Endodermal cell (in vitro differentiated cells): ENCODE measurements around the gene ORC6. TPM values are rescaled to one million over a fixed set of nuclear protein-coding genes. Genes with fewer than 3 reads are reported as not detected.

ENCODE experiments used
- DNase-seq: peaks from one replicate; pipeline ENCODE4 v3.0.0-alpha.2; 2017
- H3K27ac ChIP-seq: 2 replicates; pipeline ENCODE4 v1.5.1; 2013; ENCODE audit warnings: mild to moderate bottlenecking, low read depth, low read length, moderate library complexity
- H3K27me3 ChIP-seq: 2 replicates; pipeline ENCODE4 v1.6.1; 2013; ENCODE audit warnings: mild to moderate bottlenecking, low read length, moderate library complexity; ENCODE audit not compliant: insufficient read depth, control insufficient read depth, poor library complexity, severe bottlenecking
- H3K36me3 ChIP-seq: 2 replicates; pipeline ENCODE4 v1.7.0; 2013; ENCODE audit warnings: mild to moderate bottlenecking, low read length, moderate library complexity; ENCODE audit not compliant: control insufficient read depth, insufficient read depth
- H3K4me1 ChIP-seq: one replicate; pipeline ENCODE4 v1.7.0; 2013; ENCODE audit warnings: low read length; ENCODE audit not compliant: control insufficient read depth, insufficient read depth
- H3K4me3 ChIP-seq: 2 replicates; pipeline ENCODE4 v1.5.1; 2013; ENCODE audit warnings: mild to moderate bottlenecking, low read length, moderate library complexity
- H3K9ac ChIP-seq: 2 replicates; pipeline ENCODE4 v1.6.1; 2013; ENCODE audit warnings: mild to moderate bottlenecking, low read length, moderate library complexity; ENCODE audit not compliant: poor library complexity, severe bottlenecking; ENCODE audit errors: extremely low read depth
- H3K9me3 ChIP-seq: 2 replicates; pipeline ENCODE4 v1.6.1; 2013; ENCODE audit warnings: mild to moderate bottlenecking, low read length, moderate library complexity; ENCODE audit not compliant: control insufficient read depth
- H3K27ac Mint-ChIP-seq: 2 replicates; pipeline ENCODE4 v1.8.0; 2020; ENCODE audit warnings: mixed read lengths
- H3K27me3 Mint-ChIP-seq: 2 replicates; pipeline ENCODE4 v1.8.0; 2021; ENCODE audit warnings: mild to moderate bottlenecking, mixed read lengths; ENCODE audit not compliant: insufficient read depth
- H3K36me3 Mint-ChIP-seq: 2 replicates; pipeline ENCODE4 v1.8.0; 2020; ENCODE audit warnings: low read depth, mixed read lengths
- H3K4me1 Mint-ChIP-seq: 2 replicates; pipeline ENCODE4 v1.8.0; 2020; ENCODE audit warnings: mixed read lengths
- H3K4me3 Mint-ChIP-seq: 2 replicates; pipeline ENCODE4 v1.8.0; 2020; ENCODE audit warnings: mild to moderate bottlenecking, moderate library complexity, mixed read lengths
- H3K9me3 Mint-ChIP-seq: 2 replicates; pipeline ENCODE4 v1.8.0; 2020; ENCODE audit warnings: mild to moderate bottlenecking, mixed read lengths
- CTCF ChIP-seq: fragments of 200-600 bp; sonication (generic); conservative IDR thresholded peaks from 2 replicates; pipeline ENCODE4 v1.5.0; 2021; ENCODE audit warnings: antibody characterized with exemption, mild to moderate bottlenecking
- WGBS, 2 experiments: methylation state at CpG; one replicate each; pipeline versions ENCODE4 v1.1.5 to v1.1.7; 2013; ENCODE audit warnings: missing lambda C conversion rate in 2 of 2, mixed read lengths in 1 of 2; ENCODE audit not compliant: insufficient coverage in 1 of 2, insufficient read length in 1 of 2; 5-methylcytosine and 5-hydroxymethylcytosine counted together
- total RNA-seq, 2 donors: library from RNA; stranded (reverse); fragmentation: NEBNext Ultra II Directional in 1 of 2; extraction: Animal tissue kit (Norgen Biotek cat#: 25700) in 1 of 2; gene quantifications; 2 replicates in 1 of 2; 3 replicates in 1 of 2; pipeline ENCODE4 v1.2.1, GENCODE V29; 2021

The ORC6 gene
- total RNA-seq, 2 donors from 2014 or later: 94.9 to 128 TPM

- Mint-ChIP-seq H3K27me3 (peaks cover 7% of the 10 kb centered on the region), H3K4me1 (peaks cover 17% of the 10 kb centered on the region), H3K4me3 (no peak overlapping the region), H3K36me3 (no peaks in the 10 kb centered on the region), H3K9me3 (peaks cover 18% of the 10 kb centered on the region), H3K27ac (no peak overlapping the region)
- no peak for TF ChIP-seq CTCF
- WGBS, 2 experiments: 94 to 95% methylated on average over 19 to 27 of the region's 27 CpGs
- no peaks in the 10 kb centered on the region for H3K27me3 ChIP-seq
- peaks cover 5% of the 10 kb centered on the region for H3K9me3 ChIP-seq
- peaks cover 3% of the 10 kb centered on the region for H3K36me3 ChIP-seq
- DNase-seq: no peak
- no peak overlapping the region for H3K27ac ChIP-seq
- H3K4me1 ChIP-seq: no peaks in the 10 kb centered on the region
- H3K4me3 ChIP-seq: no peak overlapping the region
- H3K9ac ChIP-seq: no peak overlapping the region
These were observed 39.7 kb upstream of the ORC6 start for GRCh38 chr16:46649588-46650253.

- Histone ChIP-seq H3K9me3 (peaks cover 5% of the 10 kb centered on the region), H3K27me3 (no peaks in the 10 kb centered on the region), H3K27ac (no peak overlapping the region), H3K4me3 (no peak overlapping the region), H3K4me1 (no peaks in the 10 kb centered on the region), H3K36me3 (peaks cover 4% of the 10 kb centered on the region), H3K9ac (no peak overlapping the region)
- Mint-ChIP-seq H3K27ac (no peak overlapping the region), H3K36me3 (peaks cover 4% of the 10 kb centered on the region), H3K27me3 (peaks cover 3% of the 10 kb centered on the region), H3K4me3 (no peak overlapping the region), H3K9me3 (peaks cover 13% of the 10 kb centered on the region), H3K4me1 (peaks cover 21% of the 10 kb centered on the region)
- 94 to 100% methylated on average over 1 to 5 of the region's 5 CpGs for WGBS, 2 experiments
- TF ChIP-seq CTCF: no peak
- DNase-seq: no peak
These were observed 39.2 kb upstream of the ORC6 start for GRCh38 chr16:46650254-46650623.

GRCh38 chr16:46651305-46651704, 38.2 kb upstream of the ORC6 start:
- TF ChIP-seq CTCF: no peak
- DNase-seq: no peak
- peaks cover 7% of the 10 kb centered on the region for H3K36me3 Mint-ChIP-seq
- Histone ChIP-seq H3K36me3 (peaks cover 10% of the 10 kb centered on the region), H3K27ac (no peak overlapping the region), H3K9ac (no peak overlapping the region), H3K27me3 (no peaks in the 10 kb centered on the region), H3K4me3 (no peak overlapping the region), H3K9me3 (peaks cover 5% of the 10 kb centered on the region), H3K4me1 (no peaks in the 10 kb centered on the region)
- H3K27ac Mint-ChIP-seq: no peak overlapping the region
- peaks cover 7% of the 10 kb centered on the region for H3K9me3 Mint-ChIP-seq
- H3K27me3 Mint-ChIP-seq: peaks cover under 1% of the 10 kb centered on the region
- H3K4me1 Mint-ChIP-seq: peaks cover 21% of the 10 kb centered on the region
- H3K4me3 Mint-ChIP-seq: no peak overlapping the region
- WGBS, 2 experiments: 89 to 93% methylated on average over 3 of the region's 3 CpGs
